ENCODE data around the gene NEUROG2. TPM values are rescaled to one million over a fixed set of nuclear protein-coding genes. Genes with fewer than 3 reads are reported as not detected.

NEUROG2 gene
- total and polyA plus RNA-seq, 9 of the 15 experiments (the other 6 are each of a cell fraction or from before 2014, with no cell fraction given): 0.07 TPM; not detected in 7

Other genes starting within 250 kb of the NEUROG2 start
- gene TIFA, start 230.3 kb downstream of the NEUROG2 start, total RNA-seq (2014; rRNA removed): 4.2 and 5.5 TPM in 2 replicates
- 8.2 and 10.8 TPM in 2 replicates for gene TIFA, start 230.3 kb downstream of the NEUROG2 start, total RNA-seq (2014; rRNA removed; fragmentation: Illumina TruSeq; extraction: Trizol)
- gene TIFA, start 230.3 kb downstream of the NEUROG2 start, total RNA-seq (2015; rRNA removed; fragmentation: Illumina TruSeq; extraction: Trizol): 5.5 and 5.6 TPM in 2 replicates
- 7.8 and 9.4 TPM in 2 replicates for gene TIFA, start 230.3 kb downstream of the NEUROG2 start, total RNA-seq (2021)
- 5.2 and 6.6 TPM in 2 replicates for gene TIFA, start 230.3 kb downstream of the NEUROG2 start, polyA plus RNA-seq (2011; rRNA removed)
- gene TIFA, start 230.3 kb downstream of the NEUROG2 start, polyA plus RNA-seq (2014; fragmentation: Illumina TruSeq; extraction: Trizol): 4.7 and 6.1 TPM in 2 replicates
- 1 to 10 TPM; 1.7 to 2.0 TPM for gene TIFA, start 230.3 kb downstream of the NEUROG2 start, polyA plus RNA-seq (2014; fragmentation: Nextera tagmentation; extraction: Ambion mirVana)
- 3.0 and 6.6 TPM in 2 replicates for gene TIFA, start 230.3 kb downstream of the NEUROG2 start, polyA plus RNA-seq (2014; rRNA removed)
- 3.3 and 3.5 TPM in 2 replicates for gene ALPK1, start 218.8 kb downstream of the NEUROG2 start, total RNA-seq (2014; rRNA removed)
- gene ALPK1, start 218.8 kb downstream of the NEUROG2 start, total RNA-seq (2014; rRNA removed; fragmentation: Illumina TruSeq; extraction: Trizol): 6.9 and 7.3 TPM in 2 replicates
- gene ALPK1, start 218.8 kb downstream of the NEUROG2 start, total RNA-seq (2015; rRNA removed; fragmentation: Illumina TruSeq; extraction: Trizol): 5.9 and 6.6 TPM in 2 replicates
- gene ALPK1, start 218.8 kb downstream of the NEUROG2 start, total RNA-seq (2021): 5.5 and 6.1 TPM in 2 replicates
- gene ALPK1, start 218.8 kb downstream of the NEUROG2 start, polyA plus RNA-seq (2011; rRNA removed): 1.7 and 2.3 TPM in 2 replicates
- gene ALPK1, start 218.8 kb downstream of the NEUROG2 start, polyA plus RNA-seq (2014; fragmentation: Illumina TruSeq; extraction: Trizol): 4.6 and 5.5 TPM in 2 replicates
- gene ALPK1, start 218.8 kb downstream of the NEUROG2 start, polyA plus RNA-seq (2014; fragmentation: Nextera tagmentation; extraction: Ambion mirVana): 1 to 10 TPM; 3.7 to 5.4 TPM
- gene ALPK1, start 218.8 kb downstream of the NEUROG2 start, polyA plus RNA-seq (2014; rRNA removed): 2.9 and 3.8 TPM in 2 replicates
- gene ZGRF1, start 120.7 kb upstream of the NEUROG2 start, total RNA-seq (2014; rRNA removed): 13.3 and 13.5 TPM in 2 replicates
- 35.2 and 41.3 TPM in 2 replicates for gene ZGRF1, start 120.7 kb upstream of the NEUROG2 start, total RNA-seq (2014; rRNA removed; fragmentation: Illumina TruSeq; extraction: Trizol)
- 23.6 and 27.2 TPM in 2 replicates for gene ZGRF1, start 120.7 kb upstream of the NEUROG2 start, total RNA-seq (2015; rRNA removed; fragmentation: Illumina TruSeq; extraction: Trizol)
- 22.0 and 22.7 TPM in 2 replicates for gene ZGRF1, start 120.7 kb upstream of the NEUROG2 start, total RNA-seq (2021)
- gene ZGRF1, start 120.7 kb upstream of the NEUROG2 start, polyA plus RNA-seq (2011; rRNA removed): 31.2 and 32.4 TPM in 2 replicates
- gene ZGRF1, start 120.7 kb upstream of the NEUROG2 start, polyA plus RNA-seq (2014; fragmentation: Illumina TruSeq; extraction: Trizol): 15.2 and 19.9 TPM in 2 replicates
- 10 to 100 TPM in 1 of 2 experiments, 1 to 10 TPM in 1; 8.8 to 12.2 TPM for gene ZGRF1, start 120.7 kb upstream of the NEUROG2 start, polyA plus RNA-seq (2014; fragmentation: Nextera tagmentation; extraction: Ambion mirVana)
- 19.1 and 24.9 TPM in 2 replicates for gene ZGRF1, start 120.7 kb upstream of the NEUROG2 start, polyA plus RNA-seq (2014; rRNA removed)
- gene LARP7, start 121.0 kb upstream of the NEUROG2 start, total RNA-seq (2014; rRNA removed): 52.7 and 55.8 TPM in 2 replicates
- gene LARP7, start 121.0 kb upstream of the NEUROG2 start, total RNA-seq (2014; rRNA removed; fragmentation: Illumina TruSeq; extraction: Trizol): 64.9 and 81.8 TPM in 2 replicates
- gene LARP7, start 121.0 kb upstream of the NEUROG2 start, total RNA-seq (2015; rRNA removed; fragmentation: Illumina TruSeq; extraction: Trizol): 66.6 and 73.0 TPM in 2 replicates
- 30.1 and 32.4 TPM in 2 replicates for gene LARP7, start 121.0 kb upstream of the NEUROG2 start, total RNA-seq (2021)
- gene LARP7, start 121.0 kb upstream of the NEUROG2 start, polyA plus RNA-seq (2011; rRNA removed): 23.7 and 30.5 TPM in 2 replicates
- 61.9 and 76.9 TPM in 2 replicates for gene LARP7, start 121.0 kb upstream of the NEUROG2 start, polyA plus RNA-seq (2014; fragmentation: Illumina TruSeq; extraction: Trizol)
- gene LARP7, start 121.0 kb upstream of the NEUROG2 start, polyA plus RNA-seq (2014; fragmentation: Nextera tagmentation; extraction: Ambion mirVana): 10 to 100 TPM; 55.5 to 56.0 TPM
- 42.8 and 64.4 TPM in 2 replicates for gene LARP7, start 121.0 kb upstream of the NEUROG2 start, polyA plus RNA-seq (2014; rRNA removed)

All from K562 (cell line).